ENCODE measurements around the gene NAV3. TPM values are rescaled to one million over a fixed set of nuclear protein-coding genes. Genes with fewer than 3 reads are reported as not detected.

The NAV3 gene
- total RNA-seq, 2 donors from 2014 or later: 0.20 to 1.9 TPM

DNA sequence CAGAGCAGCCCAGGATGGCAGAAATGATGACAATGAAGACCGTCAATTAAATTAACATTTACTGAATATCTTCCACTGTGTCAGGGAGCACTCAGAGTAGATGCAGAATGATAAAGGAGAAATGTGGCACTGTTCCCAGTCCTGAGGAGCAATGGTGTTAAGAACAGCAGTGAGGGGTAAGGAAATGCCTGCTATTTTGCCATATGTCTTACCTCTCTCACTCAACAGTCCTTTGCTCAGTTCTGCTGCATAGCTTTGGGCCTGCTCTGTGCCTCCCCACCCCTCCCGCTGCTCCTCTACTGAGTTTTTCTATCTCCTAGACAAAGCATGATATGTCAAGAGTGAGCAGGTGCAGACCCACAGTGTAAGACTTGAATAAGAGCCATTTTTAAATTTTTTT lies 318.8 kb downstream of the NAV3 start:
- Mint-ChIP-seq H3K4me1 (no peaks in the 10 kb centered on the region), H3K27ac (no peak overlapping the region), H3K36me3 (ENCODE audit: low read depth) (no peaks in the 10 kb centered on the region), H3K27me3 (ENCODE audit: insufficient read depth) (no peaks in the 10 kb centered on the region), H3K4me3 (no peak overlapping the region), H3K9me3 (no peaks in the 10 kb centered on the region)
- H3K9me3 ChIP-seq (ENCODE audit: control insufficient read depth, low read length): no peaks in the 10 kb centered on the region
- no peaks in the 10 kb centered on the region for H3K27me3 ChIP-seq (ENCODE audit: control insufficient read depth, insufficient read depth, low read length, poor library complexity, severe bottlenecking)
- no peaks in the 10 kb centered on the region for H3K36me3 ChIP-seq (ENCODE audit: control insufficient read depth, insufficient read depth, low read length)
- 70% methylated on average over 2 of the region's 2 CpGs; no CpG with 5 or more reads in 1 of the 2 experiments for WGBS, 2 experiments (ENCODE audit: insufficient coverage in 1 of 2, insufficient read length in 1 of 2)
- H3K9ac ChIP-seq (ENCODE audit: extremely low read depth, low read length, poor library complexity, severe bottlenecking): no peak overlapping the region
- H3K4me1 ChIP-seq (ENCODE audit: control insufficient read depth, insufficient read depth, low read length): no peaks in the 10 kb centered on the region
- H3K27ac ChIP-seq (ENCODE audit: low read depth, low read length): no peak overlapping the region
- H3K4me3 ChIP-seq (ENCODE audit: low read length): no peak overlapping the region
- TF ChIP-seq, protein P1, sequence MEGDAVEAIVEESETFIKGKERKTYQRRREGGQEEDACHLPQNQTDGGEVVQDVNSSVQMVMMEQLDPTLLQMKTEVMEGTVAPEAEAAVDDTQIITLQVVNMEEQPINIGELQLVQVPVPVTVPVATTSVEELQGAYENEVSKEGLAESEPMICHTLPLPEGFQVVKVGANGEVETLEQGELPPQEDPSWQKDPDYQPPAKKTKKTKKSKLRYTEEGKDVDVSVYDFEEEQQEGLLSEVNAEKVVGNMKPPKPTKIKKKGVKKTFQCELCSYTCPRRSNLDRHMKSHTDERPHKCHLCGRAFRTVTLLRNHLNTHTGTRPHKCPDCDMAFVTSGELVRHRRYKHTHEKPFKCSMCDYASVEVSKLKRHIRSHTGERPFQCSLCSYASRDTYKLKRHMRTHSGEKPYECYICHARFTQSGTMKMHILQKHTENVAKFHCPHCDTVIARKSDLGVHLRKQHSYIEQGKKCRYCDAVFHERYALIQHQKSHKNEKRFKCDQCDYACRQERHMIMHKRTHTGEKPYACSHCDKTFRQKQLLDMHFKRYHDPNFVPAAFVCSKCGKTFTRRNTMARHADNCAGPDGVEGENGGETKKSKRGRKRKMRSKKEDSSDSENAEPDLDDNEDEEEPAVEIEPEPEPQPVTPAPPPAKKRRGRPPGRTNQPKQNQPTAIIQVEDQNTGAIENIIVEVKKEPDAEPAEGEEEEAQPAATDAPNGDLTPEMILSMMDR (conservative IDR thresholded peaks at IDR 0.05): no peak
- no peak for DNase-seq

DNA sequence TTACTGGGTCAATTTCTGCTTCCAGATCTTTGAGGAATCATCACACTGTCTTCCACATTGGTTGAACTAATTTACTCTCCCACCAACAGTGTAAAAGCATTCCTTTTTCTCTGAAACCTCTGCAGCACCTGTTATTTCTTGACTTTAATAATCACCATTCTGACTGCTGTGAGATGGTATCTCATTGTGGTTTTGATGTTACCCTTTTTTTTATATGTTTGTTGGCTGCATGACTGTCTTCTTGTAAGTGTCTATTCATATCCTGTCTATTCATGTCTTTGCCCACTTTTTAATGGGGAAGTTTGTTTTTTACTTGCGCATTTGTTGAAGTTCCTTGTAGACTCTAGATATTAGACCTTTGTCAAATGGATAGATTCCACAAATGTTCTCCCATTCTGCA lies 324.9 kb downstream of the NAV3 start:
- no peak overlapping the region for H3K4me3 ChIP-seq (ENCODE audit: low read length)
- Mint-ChIP-seq H3K9me3 (no peaks in the 10 kb centered on the region), H3K27ac (no peak overlapping the region), H3K4me1 (no peaks in the 10 kb centered on the region), H3K36me3 (ENCODE audit: low read depth) (no peaks in the 10 kb centered on the region), H3K27me3 (ENCODE audit: insufficient read depth) (no peaks in the 10 kb centered on the region), H3K4me3 (no peak overlapping the region)
- 94 to 100% methylated on average over 1 of the region's 1 CpG for WGBS, 2 experiments (ENCODE audit: insufficient coverage in 1 of 2, insufficient read length in 1 of 2)
- no peak for DNase-seq
- no peaks in the 10 kb centered on the region for H3K9me3 ChIP-seq (ENCODE audit: control insufficient read depth, low read length)
- H3K4me1 ChIP-seq (ENCODE audit: control insufficient read depth, insufficient read depth, low read length): no peaks in the 10 kb centered on the region
- TF ChIP-seq, protein P1 (conservative IDR thresholded peaks at IDR 0.05): no peak
- no peaks in the 10 kb centered on the region for H3K27me3 ChIP-seq (ENCODE audit: control insufficient read depth, insufficient read depth, low read length, poor library complexity, severe bottlenecking)
- H3K36me3 ChIP-seq (ENCODE audit: control insufficient read depth, insufficient read depth, low read length): no peaks in the 10 kb centered on the region
- H3K27ac ChIP-seq (ENCODE audit: low read depth, low read length): no peak overlapping the region
- H3K9ac ChIP-seq (ENCODE audit: extremely low read depth, low read length, poor library complexity, severe bottlenecking): no peak overlapping the region

DNA sequence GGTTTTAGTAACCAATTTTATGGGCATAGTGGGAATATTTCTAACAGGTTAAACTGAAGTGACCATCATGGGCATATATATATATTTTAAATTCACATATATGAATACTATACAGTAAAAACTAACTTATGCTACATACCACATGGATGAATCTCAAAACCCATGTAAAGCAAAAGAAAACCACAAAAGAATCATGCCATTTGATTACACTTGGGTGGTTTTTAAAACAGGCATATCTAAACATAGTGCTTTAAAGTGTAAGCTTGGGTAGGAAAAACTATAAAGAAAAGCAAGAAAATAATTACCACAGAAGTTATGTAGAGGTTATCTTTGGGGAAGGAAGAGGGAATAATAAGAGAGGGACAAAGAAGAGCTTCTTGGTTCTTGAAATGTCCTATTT lies 326.1 kb downstream of the NAV3 start:
- no peak overlapping the region for H3K4me3 ChIP-seq (ENCODE audit: low read length)
- H3K9me3 ChIP-seq (ENCODE audit: control insufficient read depth, low read length): no peaks in the 10 kb centered on the region
- H3K4me1 Mint-ChIP-seq: no peaks in the 10 kb centered on the region
- no peak overlapping the region for H3K9ac ChIP-seq (ENCODE audit: extremely low read depth, low read length, poor library complexity, severe bottlenecking)
- no peak for DNase-seq
- peak overlapping the region; percentile 32 for H3K27ac Mint-ChIP-seq
- no peaks in the 10 kb centered on the region for H3K27me3 Mint-ChIP-seq (ENCODE audit: insufficient read depth)
- H3K27ac ChIP-seq (ENCODE audit: low read depth, low read length): no peak overlapping the region
- TF ChIP-seq, protein P1 (conservative IDR thresholded peaks at IDR 0.05): no peak
- H3K4me1 ChIP-seq (ENCODE audit: control insufficient read depth, insufficient read depth, low read length): no peaks in the 10 kb centered on the region
- H3K36me3 Mint-ChIP-seq (ENCODE audit: low read depth): no peaks in the 10 kb centered on the region
- H3K9me3 Mint-ChIP-seq: no peaks in the 10 kb centered on the region
- H3K27me3 ChIP-seq (ENCODE audit: control insufficient read depth, insufficient read depth, low read length, poor library complexity, severe bottlenecking): no peaks in the 10 kb centered on the region
- H3K4me3 Mint-ChIP-seq: no peak overlapping the region
- no peaks in the 10 kb centered on the region for H3K36me3 ChIP-seq (ENCODE audit: control insufficient read depth, insufficient read depth, low read length)
